GM19043 (cell line): Measurements from ENCODE around the gene SPRED1.

ENCODE experiments used
- ATAC-seq: cut with Tn5 transposase; IDR thresholded peaks from one replicate; pipeline ENCODE4 v1.9.1; 2021; ENCODE audit warnings: low read depth; ENCODE audit not compliant: unreplicated experiment

Gene SPRED1

DNA sequence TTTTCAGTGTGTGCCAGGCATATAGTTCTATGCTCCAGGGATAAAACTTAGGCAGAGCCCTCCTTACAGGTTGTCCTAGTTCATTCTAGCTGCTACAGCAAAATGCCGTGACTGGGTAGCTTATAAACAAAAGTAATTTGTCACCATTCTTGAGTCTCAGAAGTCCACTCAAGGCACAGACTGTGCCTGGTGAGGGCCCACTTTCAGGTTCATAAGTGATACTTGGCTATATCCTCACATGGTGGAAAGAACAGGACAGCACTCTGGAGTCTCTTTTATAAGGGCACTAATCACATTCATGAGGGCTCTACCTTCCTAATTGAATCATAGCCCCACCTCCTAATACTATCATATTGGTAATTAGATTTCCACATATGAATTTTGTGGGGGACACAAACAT lies 80.1 kb downstream of the SPRED1 start:
- ATAC-seq: no peak

DNA sequence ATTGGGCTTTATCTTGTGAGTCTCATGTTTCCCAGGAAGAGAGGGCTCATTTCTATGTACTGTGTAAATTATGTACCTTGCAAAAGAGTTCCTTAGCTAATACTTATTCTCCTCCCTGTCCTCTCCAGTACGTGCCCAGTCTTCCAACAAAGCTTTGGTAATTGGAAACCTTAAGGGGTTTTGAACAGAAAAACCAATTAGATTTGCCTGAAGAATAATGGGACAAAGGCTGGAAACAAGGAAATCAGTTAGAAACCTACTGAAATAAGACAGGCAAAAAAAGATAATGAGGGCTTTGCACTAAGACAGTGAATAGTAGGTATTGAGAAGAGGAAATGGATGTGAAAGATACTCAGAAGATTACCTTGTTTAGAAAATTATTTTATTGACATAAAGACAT lies 82.5 kb downstream of the SPRED1 start:
- no peak for ATAC-seq

DNA sequence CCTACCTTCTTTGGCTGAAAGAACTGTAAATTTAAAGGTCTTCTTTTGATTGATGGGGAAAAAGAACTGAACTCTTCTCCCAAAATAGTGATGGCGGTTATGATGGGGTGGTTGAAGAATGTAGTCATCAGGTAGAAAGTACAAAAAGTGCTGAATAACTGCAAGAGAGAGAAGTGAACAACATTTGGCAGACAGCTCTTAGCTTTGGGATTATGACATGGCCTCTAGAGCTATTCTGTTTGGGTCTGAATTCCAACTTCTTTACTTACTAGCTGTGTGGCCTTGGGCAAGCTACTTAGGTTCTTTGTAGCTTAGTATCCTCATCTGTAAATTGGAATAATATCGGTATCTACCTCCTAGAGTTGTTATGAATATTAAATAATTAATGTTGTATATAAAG lies 91.7 kb downstream of the SPRED1 start:
- no peak for ATAC-seq

DNA sequence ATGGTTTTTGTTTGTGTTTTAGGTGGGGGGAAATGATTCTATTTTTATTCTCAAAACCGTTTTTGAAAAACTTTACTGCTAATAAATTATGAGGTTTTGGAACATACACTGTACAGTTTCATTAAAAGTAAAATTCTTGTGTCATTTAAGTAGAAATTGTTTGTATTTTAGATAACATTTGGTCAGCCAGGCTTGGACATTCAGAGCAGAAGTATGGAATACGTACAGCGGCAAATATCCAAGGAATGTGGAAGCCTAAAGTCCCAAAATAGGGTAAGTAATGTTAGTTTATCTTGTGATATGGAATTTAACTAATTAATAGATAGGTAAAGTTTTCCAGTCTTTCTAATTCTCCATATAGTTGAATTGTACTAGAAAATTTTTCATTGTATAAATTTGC lies 96.6 kb downstream of the SPRED1 start:
- ATAC-seq: no peak

DNA sequence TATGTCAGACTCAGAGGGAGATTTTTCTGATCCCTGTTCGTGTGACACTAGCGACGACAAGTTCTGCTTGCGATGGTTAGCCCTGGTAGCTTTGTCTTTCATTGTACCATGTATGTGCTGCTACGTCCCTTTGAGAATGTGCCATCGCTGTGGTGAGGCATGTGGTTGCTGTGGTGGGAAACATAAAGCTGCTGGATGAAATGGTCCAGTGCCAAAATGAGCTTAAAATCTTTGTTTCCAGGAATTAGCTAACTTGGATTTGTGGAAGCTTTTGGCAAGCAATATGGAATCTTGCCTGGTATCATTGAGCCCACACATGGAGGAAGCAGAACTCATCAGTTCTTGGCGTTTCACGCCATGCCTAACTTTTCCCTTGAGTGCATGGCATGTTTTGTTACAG lies 98.8 kb downstream of the SPRED1 start:
- ATAC-seq: no peak

DNA sequence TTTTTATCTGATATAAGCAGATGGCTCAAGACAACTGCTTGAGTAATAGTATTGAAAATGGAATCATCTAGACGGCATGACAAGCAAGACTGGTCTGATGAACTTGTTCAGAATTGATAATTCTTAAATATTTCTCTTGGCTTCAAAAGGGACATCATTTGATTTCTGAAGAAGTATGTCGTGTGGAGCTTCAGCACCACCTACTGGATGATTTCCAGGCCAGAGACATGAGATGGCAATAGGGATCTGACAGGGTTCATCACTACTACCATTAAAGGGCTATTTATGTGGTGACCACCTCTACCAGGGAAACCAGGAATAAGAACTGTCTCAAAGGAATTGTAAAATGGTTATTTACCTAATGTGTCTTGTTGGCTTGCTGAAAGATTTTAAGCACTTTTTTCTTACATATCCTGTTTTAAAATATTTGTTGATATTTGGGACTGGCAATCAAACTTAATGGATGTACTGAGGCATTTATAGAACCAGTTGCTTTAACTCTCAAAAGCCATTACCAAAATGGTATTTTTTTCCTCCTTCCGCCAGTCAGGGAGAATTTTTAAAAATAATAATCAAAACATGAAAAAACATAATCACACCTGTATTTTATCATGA lies 101.8 kb downstream of the SPRED1 start:
- peak; percentile 59 for ATAC-seq

DNA sequence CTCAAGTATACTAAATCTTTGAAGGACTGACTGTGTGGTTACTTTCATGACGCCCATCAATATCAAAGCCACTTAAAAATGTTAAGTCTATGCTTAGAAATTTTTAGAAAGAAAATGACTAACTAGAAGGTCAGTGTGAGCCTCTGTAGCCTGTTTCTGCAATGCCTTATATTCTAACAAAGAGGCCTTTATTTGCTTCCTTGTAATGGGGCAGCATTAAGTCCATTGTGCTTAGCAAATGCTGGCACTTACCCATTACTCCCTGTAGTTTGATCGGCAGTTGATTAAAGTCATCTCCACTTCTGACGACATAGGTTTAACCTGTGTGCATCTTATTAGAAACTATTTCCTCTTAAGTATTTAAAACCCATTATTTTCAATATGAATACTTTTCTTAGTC lies 109.7 kb downstream of the SPRED1 start:
- ATAC-seq: no peak

DNA sequence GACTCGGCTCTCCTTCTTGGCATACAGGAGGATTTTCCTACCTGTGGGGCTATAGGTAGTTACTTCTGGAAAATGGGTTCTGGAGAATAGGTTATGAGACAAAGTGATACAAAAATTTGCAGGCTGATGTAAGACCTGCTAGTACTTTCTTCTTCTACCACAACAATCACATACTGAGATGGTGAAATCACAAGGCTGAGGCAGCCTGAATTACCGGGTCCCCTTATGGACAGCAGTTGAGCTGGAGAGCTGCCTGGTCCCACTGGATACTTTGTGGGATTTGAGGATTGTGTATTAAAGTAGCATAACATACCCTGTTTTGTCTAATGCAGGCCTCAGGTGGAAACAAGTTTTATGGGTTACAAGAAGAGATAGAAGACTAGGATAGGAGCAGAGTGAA lies 114.8 kb downstream of the SPRED1 start:
- ATAC-seq: no peak

DNA sequence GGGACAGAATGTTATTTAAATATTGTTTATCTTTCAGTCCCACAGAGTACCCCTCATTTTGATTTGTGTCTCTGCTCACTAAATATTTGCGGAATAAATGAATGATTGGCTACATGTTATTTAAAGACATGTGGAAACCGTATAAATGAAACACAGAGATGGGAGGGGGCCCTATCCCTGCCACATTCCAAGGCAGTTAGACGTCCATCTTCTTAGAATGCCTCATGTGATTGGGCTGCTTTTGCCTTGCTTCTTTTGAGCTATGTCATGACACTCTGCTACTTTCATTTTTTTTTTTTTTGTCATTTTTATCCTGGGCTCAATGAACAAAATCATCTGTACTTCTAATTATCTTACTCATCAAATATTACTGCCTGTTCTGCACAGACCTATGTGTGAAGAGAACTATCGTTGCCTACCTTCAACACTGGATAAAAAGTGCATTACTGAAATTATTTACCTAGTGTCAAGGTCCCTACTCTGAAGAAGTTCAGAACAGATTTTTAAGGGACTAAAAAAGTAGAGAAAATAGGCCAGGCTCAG lies 117.4 kb downstream of the SPRED1 start:
- no peak for ATAC-seq

DNA sequence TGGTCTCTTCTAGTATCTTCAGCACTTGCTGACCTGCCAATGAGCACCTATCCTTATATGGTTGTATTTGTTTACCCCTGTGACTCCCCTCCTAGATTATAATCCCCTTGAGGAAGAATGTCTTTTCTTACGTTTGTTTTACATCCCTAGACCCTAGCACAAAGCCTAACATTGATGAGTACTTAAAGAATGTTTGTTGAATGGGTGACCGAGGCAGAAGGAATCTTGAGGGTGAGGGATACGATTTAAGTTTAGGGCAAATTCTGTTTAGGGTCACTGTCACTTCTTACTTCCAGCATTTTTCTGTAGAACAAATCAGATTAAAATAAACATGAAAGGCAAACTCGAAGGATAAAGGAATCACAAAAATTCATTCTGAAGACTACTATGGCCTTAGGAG lies 120.4 kb downstream of the SPRED1 start:
- ATAC-seq: no peak

DNA sequence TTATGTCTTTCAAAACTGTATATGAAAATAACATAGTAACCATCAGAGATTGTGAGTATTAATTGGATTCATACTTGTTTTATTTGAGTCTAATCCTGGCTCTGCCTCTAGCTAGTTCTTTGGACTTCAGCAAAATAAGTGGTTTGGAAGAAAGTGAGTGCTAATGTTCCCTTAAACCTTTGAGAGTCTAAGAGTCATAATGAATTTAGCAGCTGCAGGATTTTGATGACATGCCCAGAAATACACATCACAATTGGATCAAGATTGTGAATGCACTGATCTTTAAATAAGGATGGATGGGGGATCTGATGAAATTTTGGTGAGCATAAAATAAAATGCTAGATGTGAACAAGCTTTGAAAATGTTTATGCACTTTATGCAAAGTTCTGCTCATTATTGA lies 121.4 kb downstream of the SPRED1 start:
- ATAC-seq: no peak

DNA sequence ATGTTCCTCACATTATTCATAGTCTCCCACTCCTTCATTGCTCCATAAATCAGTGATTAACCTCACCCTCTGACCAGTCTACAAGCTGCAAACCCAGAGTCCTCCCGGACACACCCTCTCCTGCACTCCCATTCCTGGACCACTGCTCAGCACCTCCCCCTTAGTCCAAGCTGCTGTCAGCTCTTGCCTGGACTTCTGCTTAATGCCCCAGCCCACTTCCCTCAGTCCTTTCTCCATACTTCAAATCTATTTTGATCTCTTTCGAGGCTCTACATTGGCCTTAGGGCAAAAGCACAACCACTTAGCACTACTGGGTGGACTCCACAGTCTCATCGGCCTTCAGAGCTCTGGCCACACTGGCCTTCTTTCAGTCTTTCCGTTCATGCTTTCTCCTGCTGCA lies 121.9 kb downstream of the SPRED1 start:
- no peak for ATAC-seq

DNA sequence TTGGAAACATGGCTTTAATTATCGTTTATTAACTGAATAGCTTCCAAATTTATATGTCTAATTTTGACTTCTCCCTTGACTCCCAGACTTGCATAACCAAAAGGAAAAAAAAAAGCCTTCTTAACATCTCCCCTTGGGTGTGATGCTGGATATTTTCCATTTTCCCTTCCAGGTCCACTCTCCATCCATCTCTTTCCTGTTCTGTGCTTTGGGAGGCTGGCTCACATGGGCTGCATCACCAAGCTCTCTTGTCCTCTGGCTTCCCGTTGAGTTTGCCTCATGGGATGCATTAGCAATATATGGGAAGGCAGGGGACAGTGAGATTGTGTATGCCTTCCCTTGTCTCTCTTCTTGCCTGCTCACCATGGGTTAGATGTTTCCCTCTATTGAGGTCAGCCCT lies 123.4 kb downstream of the SPRED1 start:
- no peak for ATAC-seq

DNA sequence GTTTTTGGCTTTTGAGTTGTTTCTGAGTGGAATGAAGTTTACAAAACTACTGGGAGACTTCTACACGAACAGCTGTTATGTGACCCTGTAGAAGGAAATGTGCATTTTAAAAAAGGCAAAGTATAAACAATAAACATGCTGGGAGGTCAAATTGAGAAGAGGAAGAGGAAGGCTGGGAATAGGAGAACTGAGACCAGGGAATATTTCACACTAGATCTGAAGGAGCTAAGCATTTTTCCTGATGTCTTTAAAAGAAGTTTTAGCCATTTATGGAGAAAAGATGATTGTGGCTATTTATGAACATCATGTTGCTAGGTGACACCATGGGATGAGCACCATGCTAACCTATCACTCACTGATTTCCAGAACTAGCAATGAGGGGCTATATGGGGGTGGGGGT lies 125.0 kb downstream of the SPRED1 start:
- ATAC-seq: no peak

DNA sequence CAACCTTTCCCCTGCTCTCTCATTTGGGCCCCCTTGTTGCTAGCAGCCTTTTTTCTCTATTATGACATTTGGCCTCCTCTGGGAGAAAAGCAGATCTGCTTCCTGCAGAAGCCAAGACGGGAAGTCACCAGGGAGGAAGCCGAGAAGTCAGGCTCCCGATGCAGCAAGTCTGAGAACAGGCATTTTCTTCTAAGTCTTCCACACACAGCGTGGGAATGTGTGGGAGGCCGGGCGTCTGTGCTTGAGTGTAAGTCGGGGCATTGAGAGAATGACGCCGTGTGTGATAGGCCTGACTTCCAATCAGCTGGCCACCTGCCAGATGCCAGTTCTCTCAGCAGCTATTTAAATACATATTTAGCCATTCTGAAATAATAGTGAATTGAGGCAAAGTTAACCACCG lies 125.5 kb downstream of the SPRED1 start:
- no peak for ATAC-seq

DNA sequence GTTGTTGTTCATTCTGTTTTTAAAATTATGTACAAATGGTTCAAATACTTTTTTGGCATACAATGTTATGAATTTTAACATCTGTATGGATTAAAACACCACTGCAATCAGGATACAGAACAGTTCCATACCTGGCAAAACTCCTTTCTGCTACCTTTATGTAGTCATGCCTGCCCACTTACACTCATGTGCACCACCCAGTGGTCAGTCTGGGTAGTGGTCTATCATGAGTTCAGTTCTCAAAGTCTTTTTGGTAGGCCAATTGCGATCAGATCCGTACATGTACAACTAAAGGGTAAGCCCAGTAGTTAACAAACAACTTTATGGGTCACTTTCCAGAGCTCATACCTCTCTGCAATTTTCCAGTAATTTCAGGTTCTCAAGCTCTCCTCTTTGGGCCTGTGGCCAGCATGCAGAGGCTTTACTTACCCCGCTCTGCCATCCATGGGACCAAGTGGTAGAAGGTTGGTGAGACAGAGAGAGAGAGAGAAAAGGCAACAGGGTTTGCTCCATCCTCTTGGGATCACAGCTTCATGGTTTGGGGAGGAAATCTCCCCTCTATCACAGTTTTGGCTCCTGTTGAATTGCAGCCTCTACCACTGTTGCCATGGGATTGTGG lies 137.4 kb downstream of the SPRED1 start:
- ATAC-seq: no peak

DNA sequence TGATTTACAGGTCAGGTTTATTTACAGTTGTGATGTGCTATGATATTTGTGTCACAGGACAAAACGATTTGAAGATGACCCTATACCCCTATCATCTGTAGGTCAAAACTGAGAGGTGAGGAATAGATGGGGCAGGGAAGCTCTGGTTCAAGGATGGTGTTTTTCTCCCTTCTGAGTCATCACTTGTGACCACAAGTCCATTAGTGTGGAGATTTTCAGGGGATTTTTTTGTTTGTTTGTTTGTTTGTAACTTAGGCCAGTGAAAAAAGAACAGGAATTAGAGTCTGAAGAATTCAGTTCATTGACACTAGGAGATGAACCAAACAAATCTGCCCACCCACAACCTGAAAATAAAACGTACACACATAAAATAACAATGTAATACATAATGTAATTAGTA lies 138.6 kb downstream of the SPRED1 start:
- ATAC-seq: no peak

DNA sequence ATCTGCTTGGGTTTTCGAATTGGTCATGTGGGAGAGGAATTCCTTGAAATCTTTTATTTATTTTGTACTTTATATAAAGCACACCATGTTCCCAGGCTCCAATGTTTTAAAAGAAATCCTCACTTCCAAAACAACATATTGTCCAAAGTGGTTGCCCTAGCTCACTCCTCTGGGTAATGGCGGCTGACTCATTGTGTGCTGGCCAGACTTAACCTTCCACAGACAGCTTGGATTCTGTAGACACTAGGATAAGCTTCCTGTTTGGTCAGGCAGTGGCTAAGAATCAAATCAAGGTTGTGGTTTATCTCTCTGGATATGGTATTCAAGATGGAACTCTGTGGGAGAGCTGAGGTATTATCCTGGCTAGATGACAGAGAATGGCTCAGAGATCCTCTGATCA lies 145.5 kb downstream of the SPRED1 start:
- no peak for ATAC-seq

DNA sequence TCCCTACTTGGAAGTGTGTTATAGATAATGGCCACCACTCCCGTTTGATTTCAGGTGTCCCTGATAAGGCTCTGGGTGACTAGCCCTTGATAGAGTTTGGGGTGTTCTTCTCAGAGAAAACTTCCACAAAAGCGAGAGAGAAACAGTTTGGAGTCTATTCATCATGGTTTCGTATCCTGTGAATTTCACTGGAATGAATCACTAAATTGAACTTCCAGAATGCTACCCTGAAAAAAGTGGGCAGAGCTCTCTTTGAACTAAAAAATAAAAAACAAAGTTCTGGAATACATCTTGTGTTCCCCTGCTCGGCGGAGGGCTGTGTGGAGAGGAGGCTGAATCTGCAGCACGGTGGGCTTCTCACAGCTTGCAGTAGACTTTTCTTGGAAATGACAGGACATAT lies 148.5 kb downstream of the SPRED1 start:
- ATAC-seq: no peak

DNA sequence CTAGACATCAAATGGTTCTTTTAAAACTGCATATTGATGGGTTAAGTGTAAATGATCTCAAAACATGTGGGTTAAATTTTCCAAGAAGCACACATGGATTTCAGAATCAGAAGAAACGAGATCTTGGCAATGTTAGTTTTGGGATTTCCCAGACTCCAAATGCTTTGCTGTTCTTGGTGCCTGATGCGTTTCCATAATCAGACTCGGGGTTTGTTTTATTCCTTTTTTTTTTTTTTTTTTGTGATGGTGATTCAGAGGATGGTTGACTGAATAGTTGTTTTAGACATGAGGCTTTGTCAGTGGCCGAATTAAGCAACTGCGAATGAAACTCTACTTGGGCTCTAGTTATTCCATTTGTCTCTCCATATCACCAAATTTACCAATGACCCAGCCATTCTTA lies 149.1 kb downstream of the SPRED1 start:
- no peak for ATAC-seq

DNA sequence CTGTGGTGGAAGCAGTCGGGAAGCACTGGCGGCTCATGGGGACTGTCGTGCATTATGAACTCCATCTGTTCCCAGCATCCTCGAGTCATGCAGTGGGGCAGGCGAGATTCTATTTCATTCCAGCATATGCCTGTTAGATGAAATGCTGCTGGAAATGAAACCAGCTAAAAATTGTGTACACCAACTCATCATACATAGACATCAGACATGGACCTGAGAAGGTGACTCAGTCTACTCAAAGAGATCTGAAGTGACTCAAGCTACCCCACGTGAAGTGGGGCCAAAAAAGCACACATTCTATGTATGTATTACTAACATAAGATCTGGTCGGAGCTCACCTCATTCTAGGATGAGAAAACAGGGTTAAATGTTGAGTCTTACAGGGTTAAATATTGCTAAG lies 153.8 kb downstream of the SPRED1 start:
- ATAC-seq: no peak
